ENCODE data around the gene CFHR3.
"Not testable (repeated sequence)": the region's sequence is repeated elsewhere in the genome, so short reads cannot be mapped to it uniquely, and the experiment has no call there.

Gene CFHR3

DNA sequence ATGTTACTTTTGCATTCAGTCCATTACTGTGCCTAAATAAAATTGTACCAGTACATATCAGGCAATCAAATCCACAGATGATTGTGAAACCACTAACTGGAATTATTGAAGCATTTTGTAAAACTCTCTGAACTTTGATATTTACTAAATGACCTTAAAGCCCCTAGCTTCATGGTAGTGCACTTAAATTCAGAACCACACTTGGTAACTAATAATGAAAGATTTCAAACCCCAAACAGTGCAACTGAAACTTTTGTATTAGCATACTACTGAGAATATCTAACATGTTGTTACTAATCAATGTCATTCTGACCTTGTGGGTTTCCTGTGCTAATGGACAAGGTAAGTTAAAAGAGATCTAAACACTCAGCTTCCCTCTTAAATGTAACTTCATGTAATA lies at the start of gene CFHR3:
TSS of gene CFHR3 (plus strand) at position 238 of the 400 bp plus-strand sequence. CDS start at position 285, 47 bp downstream.
- no peak for DNase-seq
- Mint-ChIP-seq H3K27ac (no peak within 1 kb of the TSS), H3K27me3 (no peaks in the 10 kb centered on the region), H3K4me3 (no peak within 1 kb of the TSS), H3K9me3 (no peaks in the 10 kb centered on the region), H3K4me1 (ENCODE audit: low read depth) (no peaks in the 10 kb centered on the region), H3K36me3 (ENCODE audit: low read depth) (no peaks in the 10 kb centered on the region)

GRCh38 chr1:196732526-196732925 lies 42.1 kb upstream of the CFHR3 start:
- Mint-ChIP-seq H3K9me3 (peaks cover 5% of the 10 kb centered on the region), H3K4me3 (no peak overlapping the region), H3K27ac (no peak overlapping the region), H3K36me3 (ENCODE audit: low read depth) (no peaks in the 10 kb centered on the region), H3K27me3 (no peaks in the 10 kb centered on the region), H3K4me1 (ENCODE audit: low read depth) (no peaks in the 10 kb centered on the region)
- DNase-seq: no peak

- Mint-ChIP-seq H3K4me3 (no peak overlapping the region), H3K4me1 (ENCODE audit: low read depth) (no peaks in the 10 kb centered on the region), H3K27ac (no peak overlapping the region), H3K9me3 (peaks cover 10% of the 10 kb centered on the region), H3K27me3 (no peaks in the 10 kb centered on the region), H3K36me3 (ENCODE audit: low read depth) (peaks cover 2% of the 10 kb centered on the region)
- no peak for DNase-seq
Observed at GRCh38 chr1:196733091-196733970, 41.3 kb upstream of the CFHR3 start.

GRCh38 chr1:196734006-196734405 lies 40.6 kb upstream of the CFHR3 start:
- H3K27ac Mint-ChIP-seq: no peak overlapping the region
- peaks cover 3% of the 10 kb centered on the region for H3K36me3 Mint-ChIP-seq (ENCODE audit: low read depth)
- H3K9me3 Mint-ChIP-seq: peaks cover 10% of the 10 kb centered on the region
- no peaks in the 10 kb centered on the region for H3K27me3 Mint-ChIP-seq
- H3K4me1 Mint-ChIP-seq (ENCODE audit: low read depth): no peaks in the 10 kb centered on the region
- no peak overlapping the region for H3K4me3 Mint-ChIP-seq
- no peak for DNase-seq

DNA sequence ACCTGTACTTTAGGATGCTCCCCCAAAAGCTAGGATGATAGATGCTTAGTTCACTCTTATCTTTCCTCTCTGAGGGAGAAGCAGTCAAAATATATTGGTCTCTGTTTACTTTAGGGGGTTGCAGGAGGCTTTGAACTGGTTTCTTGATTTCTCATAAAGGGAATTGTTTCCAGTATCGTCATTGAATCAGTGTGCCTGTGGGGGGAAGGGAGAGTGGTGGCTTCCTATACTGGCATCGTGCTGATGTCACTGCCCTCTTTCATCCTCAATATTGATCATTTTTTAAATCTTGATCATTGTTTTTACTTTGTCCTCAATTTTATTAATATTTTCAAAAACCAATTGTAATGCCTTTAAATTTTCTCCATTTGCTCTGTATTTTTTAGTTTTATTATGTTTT lies 40.2 kb upstream of the CFHR3 start:
- no peak for DNase-seq
- Mint-ChIP-seq H3K27me3 (no peaks in the 10 kb centered on the region), H3K9me3 (peaks cover 14% of the 10 kb centered on the region), H3K27ac (no peak overlapping the region), H3K4me3 (no peak overlapping the region), H3K36me3 (ENCODE audit: low read depth) (peaks cover 5% of the 10 kb centered on the region), H3K4me1 (ENCODE audit: low read depth) (no peaks in the 10 kb centered on the region)

- Mint-ChIP-seq H3K9me3 (peaks cover 12% of the 10 kb centered on the region), H3K4me3 (no peak overlapping the region)
Observed at GRCh38 chr1:196738730-196739129, 35.9 kb upstream of the CFHR3 start.

GRCh38 chr1:196743244-196743643 lies 31.4 kb upstream of the CFHR3 start:
- H3K4me3 Mint-ChIP-seq; H3K4me1 Mint-ChIP-seq (ENCODE audit: low read depth); H3K27ac Mint-ChIP-seq; H3K27me3 Mint-ChIP-seq; H3K9me3 Mint-ChIP-seq; DNase-seq; H3K36me3 Mint-ChIP-seq (ENCODE audit: low read depth): not testable (repeated sequence)

More at GRCh38 chr1:196738730-196739129, 35.9 kb upstream of the CFHR3 start:
- H3K27ac Mint-ChIP-seq: no peak overlapping the region
- H3K27me3 Mint-ChIP-seq: no peaks in the 10 kb centered on the region
- DNase-seq: no peak
- H3K36me3 Mint-ChIP-seq (ENCODE audit: low read depth): peaks cover 5% of the 10 kb centered on the region
- H3K4me1 Mint-ChIP-seq (ENCODE audit: low read depth): no peaks in the 10 kb centered on the region

- not testable (repeated sequence) for DNase-seq; H3K27me3 Mint-ChIP-seq; H3K4me3 Mint-ChIP-seq; H3K27ac Mint-ChIP-seq; H3K9me3 Mint-ChIP-seq; H3K36me3 Mint-ChIP-seq (ENCODE audit: low read depth); H3K4me1 Mint-ChIP-seq (ENCODE audit: low read depth)
Observed at GRCh38 chr1:196765019-196765740, 9.5 kb upstream of the CFHR3 start.

DNA sequence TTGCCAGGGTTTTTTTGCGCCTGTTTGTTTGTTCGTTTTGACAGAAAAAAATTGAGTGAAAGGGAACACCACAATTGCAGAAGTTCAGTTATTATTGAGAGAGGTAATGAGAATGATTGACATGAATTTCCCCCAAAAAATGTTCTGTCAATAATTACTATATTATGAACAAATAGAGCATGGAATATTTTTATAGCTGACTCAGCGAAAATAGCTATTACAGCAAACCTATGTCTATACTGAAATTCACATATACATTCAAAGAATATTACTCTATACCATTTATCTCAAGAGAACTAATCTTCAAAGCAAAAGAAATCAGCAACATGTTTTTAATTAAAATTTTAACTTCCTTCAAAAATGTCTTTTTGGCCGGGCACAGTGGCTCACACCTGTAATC lies 4.8 kb upstream of the CFHR3 start:
- not testable (repeated sequence) for H3K27ac Mint-ChIP-seq; H3K4me1 Mint-ChIP-seq (ENCODE audit: low read depth); H3K9me3 Mint-ChIP-seq; DNase-seq; H3K4me3 Mint-ChIP-seq; H3K27me3 Mint-ChIP-seq; H3K36me3 Mint-ChIP-seq (ENCODE audit: low read depth)

DNA sequence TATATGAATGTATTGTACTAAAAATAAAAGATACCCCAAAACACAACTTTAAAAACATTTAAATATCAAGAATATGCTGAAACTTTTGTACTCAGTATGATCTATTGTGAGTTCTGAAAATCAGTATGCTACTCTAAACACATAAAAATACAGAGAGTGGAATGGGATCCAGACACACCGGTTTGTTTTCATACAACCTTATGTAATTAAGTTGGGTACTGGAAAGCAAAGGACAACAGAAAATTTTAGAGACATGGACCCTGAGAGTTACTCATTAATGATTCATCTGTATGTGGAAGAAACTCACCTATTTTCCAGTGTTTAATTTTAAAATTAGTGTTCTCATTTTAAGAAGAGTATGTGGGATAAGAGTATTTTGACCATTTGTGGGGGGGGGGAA lies 927 bp upstream of the CFHR3 start:
- no peak for DNase-seq
- Mint-ChIP-seq H3K27me3 (no peaks in the 10 kb centered on the region), H3K36me3 (ENCODE audit: low read depth) (no peaks in the 10 kb centered on the region), H3K27ac (no peak overlapping the region), H3K4me1 (ENCODE audit: low read depth) (no peaks in the 10 kb centered on the region), H3K4me3 (no peak overlapping the region), H3K9me3 (no peaks in the 10 kb centered on the region)

GRCh38 chr1:196774175-196774574 lies 465 bp upstream of the CFHR3 start:
- Mint-ChIP-seq H3K9me3 (no peaks in the 10 kb centered on the region), H3K4me3 (no peak overlapping the region), H3K4me1 (ENCODE audit: low read depth) (no peaks in the 10 kb centered on the region), H3K27ac (no peak overlapping the region), H3K36me3 (ENCODE audit: low read depth) (no peaks in the 10 kb centered on the region), H3K27me3 (no peaks in the 10 kb centered on the region)
- DNase-seq: no peak

DNA sequence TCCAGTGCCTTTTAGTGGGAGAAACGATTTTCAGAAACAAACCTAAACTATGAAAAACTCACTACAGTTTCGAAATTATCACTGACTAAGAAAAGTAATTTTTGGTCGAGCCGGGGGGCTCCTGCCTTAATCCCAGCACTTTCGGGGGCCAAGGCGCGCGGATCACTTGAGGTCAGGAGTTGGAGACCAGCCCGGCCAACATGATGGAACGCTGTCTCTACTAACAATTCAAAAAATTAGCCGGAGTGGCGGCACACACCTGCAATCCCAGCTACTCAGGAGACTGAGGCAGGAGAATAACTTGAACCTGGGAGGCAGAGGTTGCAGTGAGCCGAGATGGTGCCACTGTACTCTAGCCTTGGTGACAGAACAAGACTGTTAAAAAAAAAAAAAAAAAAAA lies 3.0 kb downstream of the CFHR3 start:
- no peaks in the 10 kb centered on the region for H3K36me3 Mint-ChIP-seq (ENCODE audit: low read depth)
- H3K27ac Mint-ChIP-seq: no peak overlapping the region
- no peaks in the 10 kb centered on the region for H3K9me3 Mint-ChIP-seq
- DNase-seq: no peak
- no peak overlapping the region for H3K4me3 Mint-ChIP-seq
- no peaks in the 10 kb centered on the region for H3K27me3 Mint-ChIP-seq
- no peaks in the 10 kb centered on the region for H3K4me1 Mint-ChIP-seq (ENCODE audit: low read depth)

- Mint-ChIP-seq H3K27ac (no peak overlapping the region), H3K36me3 (ENCODE audit: low read depth) (no peaks in the 10 kb centered on the region)
Observed at GRCh38 chr1:196779093-196779492, 4.5 kb downstream of the CFHR3 start.

DNA sequence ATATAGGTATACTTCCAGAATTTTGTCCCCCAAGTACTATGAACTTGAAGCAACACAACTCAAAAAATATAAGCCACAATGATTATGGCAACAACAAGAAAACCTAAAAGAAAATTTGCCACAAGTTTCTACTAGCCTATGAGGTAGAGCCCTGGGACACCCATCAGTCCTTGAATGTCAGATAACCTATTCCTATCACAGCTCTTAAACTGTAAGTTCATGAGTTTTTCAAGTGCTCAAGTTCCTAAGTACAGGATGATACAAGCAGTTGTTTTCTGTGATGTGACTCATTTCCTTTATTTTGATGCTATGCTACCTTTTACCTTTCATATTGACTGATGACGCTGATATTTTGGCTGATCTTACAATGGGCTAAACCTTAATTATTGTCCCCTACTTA lies 16.6 kb downstream of the CFHR3 start:
- H3K27me3 Mint-ChIP-seq; H3K36me3 Mint-ChIP-seq (ENCODE audit: low read depth); H3K9me3 Mint-ChIP-seq; H3K4me3 Mint-ChIP-seq; H3K27ac Mint-ChIP-seq; H3K4me1 Mint-ChIP-seq (ENCODE audit: low read depth); DNase-seq: not testable (repeated sequence)

More at GRCh38 chr1:196779093-196779492, 4.5 kb downstream of the CFHR3 start:
- no peak overlapping the region for H3K4me3 Mint-ChIP-seq
- no peaks in the 10 kb centered on the region for H3K27me3 Mint-ChIP-seq
- H3K9me3 Mint-ChIP-seq: no peaks in the 10 kb centered on the region
- H3K4me1 Mint-ChIP-seq (ENCODE audit: low read depth): no peaks in the 10 kb centered on the region
- no peak for DNase-seq

DNA sequence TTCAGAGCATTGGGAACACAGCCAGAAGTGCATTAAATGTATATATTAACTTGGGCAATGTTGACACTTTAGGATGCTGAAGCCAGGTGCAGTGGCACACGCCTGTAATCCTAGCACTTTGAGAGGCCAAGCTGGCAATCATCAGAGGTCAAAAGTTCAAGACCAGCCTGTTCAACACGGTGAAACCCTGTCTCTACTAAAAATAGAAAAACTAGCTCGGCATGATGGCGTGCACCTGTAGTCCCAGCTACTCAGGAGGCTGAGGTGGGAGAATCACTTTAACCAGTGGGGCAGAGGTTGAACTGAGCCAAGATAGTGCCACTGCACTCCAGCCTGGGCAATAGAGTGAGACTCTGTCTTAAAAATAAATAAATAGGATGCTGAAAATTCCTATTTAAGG lies 19.5 kb downstream of the CFHR3 start:
- not testable (repeated sequence) for H3K4me1 Mint-ChIP-seq (ENCODE audit: low read depth); DNase-seq; H3K4me3 Mint-ChIP-seq; H3K36me3 Mint-ChIP-seq (ENCODE audit: low read depth); H3K9me3 Mint-ChIP-seq; H3K27ac Mint-ChIP-seq; H3K27me3 Mint-ChIP-seq

All from activated T-cell treated with anti-CD3 and anti-CD28 coated beads, Interleukin-2, amount 50 U/mL, for 24 hours (primary cell).